HG03521 (cell line): ENCODE data around the gene PCBD2.
A peak's percentile ranks its signal among the peaks of the same experiment; 100 is the strongest.
"Not testable (repeated sequence)": the region's sequence is repeated elsewhere in the genome, so short reads cannot be mapped to it uniquely, and the experiment has no call there.

Experiments used
- ATAC-seq: cut with Tn5 transposase; IDR thresholded peaks from one replicate; pipeline ENCODE4 v1.9.1; 2021; ENCODE audit warnings: mild to moderate bottlenecking, moderate library complexity; ENCODE audit not compliant: unreplicated experiment

The PCBD2 gene

DNA sequence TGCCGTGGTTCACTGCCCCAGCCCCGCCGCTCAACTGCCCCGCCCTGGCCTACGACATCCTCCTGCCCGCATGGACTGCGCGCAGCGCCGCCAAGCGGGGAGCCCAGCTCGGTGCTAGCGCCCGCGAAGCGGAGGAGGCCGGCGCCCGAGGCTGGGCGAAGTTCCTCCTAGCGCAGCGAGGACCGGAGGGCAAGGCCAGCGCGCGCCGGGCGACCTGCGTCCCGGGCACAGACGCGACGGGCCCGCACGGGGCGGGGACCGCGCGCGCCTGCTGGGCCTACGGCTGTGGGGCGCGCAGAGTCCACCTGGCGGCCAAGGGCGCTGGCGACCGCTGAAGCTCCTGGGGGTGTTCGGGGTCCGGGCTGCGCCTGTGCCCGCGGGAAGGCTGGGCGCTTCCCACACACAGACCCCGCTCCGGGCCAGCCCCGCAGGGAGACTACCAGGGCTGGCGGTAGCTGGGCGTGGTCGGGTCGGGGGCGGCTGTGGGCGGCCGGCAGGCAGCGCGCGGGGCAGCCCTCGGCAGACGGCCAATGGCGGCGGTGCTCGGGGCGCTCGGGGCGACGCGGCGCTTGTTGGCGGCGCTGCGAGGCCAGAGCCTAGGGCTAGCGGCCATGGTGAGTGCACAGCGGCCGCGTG lies at the start of gene PCBD2:
Gene PCBD2, plus strand, starts transcription at position 522 of the 636 bp plus-strand sequence. Its CDS starts 9 bp downstream, at position 531.
- peak; percentile 73 for ATAC-seq

DNA sequence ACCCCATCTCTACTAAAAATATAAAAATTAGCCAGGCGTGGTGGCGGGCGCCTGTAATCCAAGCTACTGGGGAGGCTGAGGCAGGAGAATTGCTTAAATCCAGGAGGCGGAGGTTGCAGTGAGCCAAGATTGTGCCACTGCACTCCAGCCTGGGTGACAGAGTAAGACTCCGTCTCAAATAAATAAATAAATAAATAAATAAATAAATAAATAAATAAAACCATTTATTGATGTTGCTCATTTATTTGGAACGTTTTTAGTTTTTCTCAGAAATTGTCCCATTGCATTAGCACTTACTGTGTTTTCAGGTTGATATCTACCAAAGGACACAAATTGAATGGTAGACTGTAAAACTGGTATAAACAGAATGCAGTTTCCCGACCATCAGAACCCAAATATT lies 48.5 kb upstream of the PCBD2 start:
- ATAC-seq: not testable (repeated sequence)

DNA sequence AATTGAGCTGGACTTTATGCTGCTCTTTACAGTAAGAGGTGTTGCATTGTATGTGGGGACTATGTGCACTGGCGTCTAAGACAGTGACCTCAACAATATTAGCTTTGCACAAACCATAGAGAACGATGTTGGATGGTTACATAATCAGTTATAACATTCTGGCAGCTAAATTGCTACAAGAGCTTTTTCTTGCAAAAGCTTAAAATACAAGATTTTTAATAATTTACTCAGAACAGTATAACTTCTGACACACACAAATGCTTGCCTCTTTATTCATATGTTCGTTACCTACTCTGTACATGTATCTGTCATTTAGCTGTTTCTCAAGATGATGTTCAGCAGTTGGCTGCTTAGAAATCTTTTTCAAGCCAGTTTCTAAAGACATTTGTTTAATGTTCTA lies 47.5 kb upstream of the PCBD2 start:
- no peak for ATAC-seq

DNA sequence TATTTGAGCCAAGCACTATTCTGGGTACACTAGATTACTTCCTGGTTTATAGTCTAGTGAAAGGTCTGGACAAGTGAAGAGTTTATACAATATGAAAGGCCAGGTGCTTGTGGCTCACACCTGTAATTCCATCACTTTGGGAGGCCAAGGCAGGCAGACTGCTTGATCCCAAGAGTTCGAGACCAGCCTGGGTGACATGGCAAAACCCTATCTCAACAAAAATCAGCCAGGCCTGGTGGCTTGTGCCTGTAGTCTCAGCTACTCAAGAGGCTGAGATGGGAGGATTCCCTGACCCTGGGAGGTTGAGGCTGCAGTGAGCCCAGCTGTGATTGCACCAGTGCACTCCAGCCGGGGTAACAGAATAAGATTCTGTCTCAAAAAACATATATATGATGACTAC lies 40.2 kb upstream of the PCBD2 start:
- ATAC-seq: no peak

DNA sequence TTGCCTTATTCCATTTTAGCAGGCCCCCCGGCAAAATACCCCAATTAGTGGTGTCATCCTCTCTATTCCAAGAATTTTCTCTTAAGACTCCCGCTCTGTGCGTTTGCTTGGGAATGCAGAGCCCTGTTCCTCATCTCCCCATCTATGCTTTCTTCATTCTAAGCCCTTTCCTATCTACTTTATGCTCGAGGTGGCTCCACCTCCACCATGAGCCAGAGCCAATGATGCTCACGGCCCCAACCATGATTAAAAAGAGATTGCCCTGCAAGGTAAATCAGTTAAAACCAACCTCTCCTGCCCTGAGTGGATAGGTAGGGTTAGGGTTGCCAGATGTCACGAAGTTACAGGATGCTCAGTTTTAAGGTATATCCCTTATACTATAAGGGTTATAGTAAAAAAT lies 31.4 kb upstream of the PCBD2 start:
- no peak for ATAC-seq

DNA sequence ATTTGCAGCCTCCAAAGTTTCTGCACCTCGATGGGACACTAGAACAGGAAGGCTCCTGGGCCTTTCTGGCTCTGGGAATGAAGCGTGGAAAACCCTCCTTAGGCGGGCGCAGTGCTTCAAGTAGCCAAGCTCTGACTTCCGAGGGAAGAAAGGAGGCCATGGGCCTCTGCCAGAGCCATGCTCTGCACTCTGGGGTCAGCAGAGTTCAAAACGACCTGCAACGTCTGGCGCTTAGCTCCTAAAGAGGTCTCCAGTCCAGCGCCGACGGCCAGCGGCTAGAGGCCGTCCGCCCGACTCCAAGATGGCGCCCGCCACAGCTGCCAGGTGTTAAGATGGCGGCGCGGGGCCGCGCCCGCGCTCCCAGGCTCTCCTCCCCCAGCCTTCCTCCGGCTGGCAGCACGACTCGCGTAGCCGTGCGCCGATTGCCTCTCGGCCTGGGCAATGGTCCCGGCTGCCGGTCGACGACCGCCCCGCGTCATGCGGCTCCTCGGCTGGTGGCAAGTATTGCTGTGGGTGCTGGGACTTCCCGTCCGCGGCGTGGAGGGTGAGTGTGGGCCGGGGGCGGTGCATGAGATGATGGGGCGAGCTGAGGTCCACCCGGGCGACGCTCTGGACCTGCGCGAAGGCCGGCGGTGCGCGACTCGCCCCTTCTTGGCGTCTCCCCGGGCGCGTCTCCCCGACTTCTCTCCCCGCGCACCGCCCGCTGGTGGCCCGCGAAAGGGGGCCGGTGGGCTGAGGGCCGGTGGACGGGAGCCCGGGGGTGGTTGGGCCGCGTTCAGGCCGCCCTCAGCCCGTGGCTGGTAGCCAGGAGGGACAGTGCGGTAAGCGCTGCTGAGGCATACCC lies 30.7 kb upstream of the PCBD2 start, which contains the start of gene TXNDC15:
Gene TXNDC15, plus strand, starts transcription at position 385 of the 844 bp plus-strand sequence. Its CDS starts 57 bp downstream, at position 442.
- peak; percentile 87 for ATAC-seq

DNA sequence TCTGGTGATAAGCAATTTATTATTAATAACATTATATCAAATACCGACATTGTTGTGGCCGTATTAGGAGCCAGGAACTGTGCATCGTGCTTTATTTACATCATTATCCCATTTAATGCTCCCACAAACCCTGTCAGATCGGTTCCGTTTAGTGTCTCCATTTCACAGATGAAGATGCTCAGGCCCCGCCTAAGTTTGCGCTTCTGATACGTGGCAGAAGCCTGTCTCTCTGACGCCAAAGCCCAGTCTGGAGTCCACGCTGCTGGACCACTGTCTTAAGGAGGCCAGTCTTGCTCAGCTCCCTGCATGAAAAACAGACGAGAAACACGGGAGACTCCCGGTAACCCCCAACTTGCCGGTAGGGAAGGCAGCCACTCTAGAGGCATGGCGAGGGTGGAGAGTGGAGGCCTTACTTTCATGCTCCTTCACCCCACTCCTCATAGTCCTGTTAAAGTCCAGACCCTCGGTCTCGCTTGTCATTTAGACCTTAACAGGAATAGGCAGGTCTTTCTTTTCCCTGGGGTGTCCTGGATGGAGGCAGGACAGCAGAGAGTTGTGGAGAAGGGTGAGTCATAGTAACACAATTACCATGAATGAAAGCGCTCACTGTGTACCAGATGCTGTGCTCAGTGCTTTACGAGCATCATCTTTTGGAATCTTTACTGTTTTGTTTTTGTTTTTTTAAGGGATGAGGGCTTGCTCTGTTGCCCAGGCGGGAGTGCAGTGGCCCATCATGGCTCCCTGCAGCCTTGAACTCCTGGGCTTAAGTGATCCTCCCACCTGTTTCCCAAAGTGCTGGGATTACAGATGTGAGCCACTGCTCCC lies 29.9 kb upstream of the PCBD2 start:
- peak; percentile 14 for ATAC-seq

DNA sequence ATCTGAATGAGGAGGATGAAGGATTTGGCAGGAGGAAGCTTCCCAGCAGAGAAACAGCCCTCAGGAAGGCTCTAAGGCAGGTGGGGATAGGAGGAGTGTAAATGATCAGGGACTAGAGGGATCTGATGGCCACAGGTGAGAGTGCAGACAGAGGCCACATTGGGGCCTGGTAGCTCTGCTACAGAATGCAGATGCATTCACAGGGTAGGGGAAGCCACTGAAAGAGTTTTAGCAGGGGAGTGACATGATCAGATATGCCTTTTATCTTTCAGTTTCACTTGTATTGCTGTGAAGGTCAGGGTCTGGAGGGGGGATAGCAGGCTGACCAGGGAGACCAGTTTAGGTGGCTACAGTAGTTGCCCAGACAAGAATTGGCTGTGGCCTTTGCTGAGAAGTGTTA lies 27.8 kb upstream of the PCBD2 start:
- ATAC-seq: no peak

DNA sequence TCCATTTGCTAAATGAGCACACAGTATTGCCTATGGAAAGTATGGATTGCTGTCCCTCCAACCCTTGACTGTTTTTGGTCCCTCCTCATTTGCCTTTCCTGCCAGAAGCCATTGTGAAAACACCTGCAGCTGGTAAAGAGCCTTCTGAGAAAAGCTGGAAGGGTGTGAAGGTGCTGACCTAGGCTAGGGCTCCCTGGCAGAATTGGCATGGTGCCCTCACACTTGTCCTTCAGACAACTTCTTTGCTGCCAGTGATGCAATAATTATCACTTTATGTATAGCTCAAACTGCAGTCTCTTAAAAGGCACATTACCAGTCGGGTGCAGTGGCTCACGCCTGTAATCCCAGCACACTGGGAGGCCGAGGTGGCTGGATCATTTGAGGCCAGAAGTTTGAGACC lies 26.5 kb upstream of the PCBD2 start:
- ATAC-seq: no peak

DNA sequence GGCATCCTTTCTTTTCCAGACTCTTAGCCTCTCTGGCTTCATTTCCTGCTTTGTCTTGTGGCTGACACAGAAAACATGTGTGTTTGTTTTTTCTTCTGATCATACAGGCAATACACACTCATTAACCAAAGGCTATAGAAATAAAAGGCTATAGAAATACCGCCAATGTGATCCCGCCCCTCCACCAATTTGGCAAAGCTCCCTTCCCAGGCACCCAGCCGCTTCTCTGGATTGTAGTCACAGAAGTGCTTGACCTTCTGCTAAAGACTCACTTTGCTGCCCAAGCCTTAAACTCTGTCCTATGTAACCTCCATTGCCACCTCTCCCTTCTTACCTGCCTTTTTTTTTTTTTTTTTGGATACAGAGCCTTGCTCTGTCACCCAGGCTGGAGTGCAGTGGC lies 25.5 kb upstream of the PCBD2 start:
- no peak for ATAC-seq

DNA sequence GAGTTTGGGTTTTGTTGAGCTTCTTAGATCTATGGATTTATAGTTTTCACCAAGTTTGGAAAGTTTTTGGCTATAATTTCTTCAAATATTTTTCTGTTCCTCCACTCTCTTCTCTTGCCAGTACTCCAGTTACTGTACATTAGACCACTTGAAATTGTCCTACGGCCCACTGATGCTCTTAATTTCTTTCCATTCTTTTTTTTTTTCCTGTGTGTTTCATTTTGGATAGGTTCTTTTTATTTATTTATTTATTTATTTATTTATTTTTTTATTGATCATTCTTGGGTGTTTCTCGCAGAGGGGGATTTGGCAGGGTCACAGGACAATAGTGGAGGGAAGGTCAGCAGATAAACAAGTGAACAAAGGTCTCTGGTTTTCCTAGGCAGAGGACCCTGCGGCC lies 24.0 kb upstream of the PCBD2 start:
- ATAC-seq: not testable (repeated sequence)

DNA sequence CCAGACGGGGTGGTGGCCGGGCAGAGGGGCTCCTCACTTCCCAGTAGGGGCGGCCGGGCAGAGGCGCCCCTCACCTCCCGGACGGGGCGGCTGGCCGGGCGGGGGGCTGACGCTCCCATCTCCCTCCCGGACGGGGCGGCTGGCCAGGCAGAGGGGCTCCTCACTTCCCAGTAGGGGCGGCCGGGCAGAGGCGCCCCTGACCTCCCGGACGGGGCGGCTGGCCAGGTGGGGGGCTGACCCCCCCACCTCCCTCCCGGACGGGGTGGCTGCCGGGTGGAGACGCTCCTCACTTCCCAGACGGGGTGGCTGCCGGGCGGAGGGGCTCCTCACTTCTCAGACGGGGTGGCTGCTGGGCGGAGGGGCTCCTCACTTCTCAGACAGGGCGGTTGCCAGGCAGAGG lies 23.2 kb upstream of the PCBD2 start:
- not testable (repeated sequence) for ATAC-seq

DNA sequence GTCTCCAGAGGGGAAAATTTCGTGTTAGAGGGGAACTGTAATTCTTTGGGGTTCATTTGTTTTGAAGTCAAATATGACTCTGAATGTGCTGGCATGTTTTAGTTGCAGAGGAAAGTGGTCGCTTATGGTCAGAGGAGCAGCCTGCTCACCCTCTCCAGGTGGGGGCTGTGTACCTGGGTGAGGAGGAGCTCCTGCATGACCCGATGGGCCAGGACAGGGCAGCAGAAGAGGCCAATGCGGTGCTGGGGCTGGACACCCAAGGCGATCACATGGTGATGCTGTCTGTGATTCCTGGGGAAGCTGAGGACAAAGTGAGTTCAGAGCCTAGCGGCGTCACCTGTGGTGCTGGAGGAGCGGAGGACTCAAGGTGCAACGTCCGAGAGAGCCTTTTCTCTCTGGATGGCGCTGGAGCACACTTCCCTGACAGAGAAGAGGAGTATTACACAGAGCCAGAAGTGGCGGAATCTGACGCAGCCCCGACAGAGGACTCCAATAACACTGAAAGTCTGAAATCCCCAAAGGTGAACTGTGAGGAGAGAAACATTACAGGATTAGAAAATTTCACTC lies 17.3 kb upstream of the PCBD2 start:
- no peak for ATAC-seq

DNA sequence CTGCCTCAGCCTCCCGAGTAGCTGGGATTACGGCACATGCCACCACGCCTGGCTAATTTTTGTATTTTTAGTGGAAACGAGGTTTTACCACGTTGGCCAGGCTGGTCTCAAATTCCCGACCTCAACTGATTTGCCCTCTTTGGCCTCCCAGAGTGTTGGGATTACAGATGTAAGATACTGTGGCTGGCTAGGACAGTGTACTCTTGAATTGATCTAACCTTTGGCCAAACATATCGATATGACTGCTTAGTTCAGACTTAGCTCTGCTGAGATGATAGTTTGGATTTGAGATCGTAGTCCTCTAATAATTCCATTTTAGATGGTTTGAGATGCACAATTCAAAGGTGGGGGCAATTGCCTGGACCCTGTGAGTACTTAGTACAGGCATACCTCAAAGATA lies 15.6 kb upstream of the PCBD2 start:
- no peak for ATAC-seq

DNA sequence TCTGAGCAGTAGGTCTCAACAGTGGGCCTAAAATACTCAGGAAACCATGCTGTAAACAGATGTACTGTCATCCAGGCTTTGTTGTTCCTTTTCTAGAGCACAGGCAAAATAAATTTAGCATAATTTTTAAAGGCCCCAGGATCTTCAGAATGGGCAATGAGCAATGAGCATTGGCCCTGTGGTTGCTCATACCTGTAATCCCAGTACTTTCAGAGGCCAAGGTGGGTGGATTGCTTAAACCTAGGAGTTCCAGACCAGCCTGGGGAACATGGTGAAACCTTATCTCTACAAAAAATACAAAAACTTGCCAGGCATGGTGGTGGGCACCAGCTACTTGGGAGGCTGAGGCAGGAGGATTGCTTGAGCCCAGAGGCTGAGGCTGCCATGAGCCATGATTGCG lies 13.5 kb upstream of the PCBD2 start:
- ATAC-seq: no peak

DNA sequence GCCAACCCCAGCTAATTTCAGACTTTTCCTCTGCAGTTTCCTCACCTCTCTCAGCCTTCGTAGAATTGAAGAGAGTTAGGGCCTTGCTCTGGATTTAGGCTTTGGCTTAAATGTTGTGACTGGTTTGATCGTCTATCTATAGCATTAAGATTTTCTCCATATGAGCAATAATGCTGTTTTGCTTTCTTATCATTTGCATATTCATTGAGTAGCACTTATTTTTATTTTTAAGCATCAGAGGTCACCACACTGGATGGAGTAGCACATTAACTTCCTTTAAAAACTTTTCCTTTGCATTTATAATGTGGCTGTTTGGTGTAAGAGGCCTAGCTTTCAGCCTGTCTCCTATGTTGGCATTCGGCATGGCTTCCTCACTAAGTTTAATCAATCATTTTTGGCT lies 12.6 kb upstream of the PCBD2 start:
- no peak for ATAC-seq

DNA sequence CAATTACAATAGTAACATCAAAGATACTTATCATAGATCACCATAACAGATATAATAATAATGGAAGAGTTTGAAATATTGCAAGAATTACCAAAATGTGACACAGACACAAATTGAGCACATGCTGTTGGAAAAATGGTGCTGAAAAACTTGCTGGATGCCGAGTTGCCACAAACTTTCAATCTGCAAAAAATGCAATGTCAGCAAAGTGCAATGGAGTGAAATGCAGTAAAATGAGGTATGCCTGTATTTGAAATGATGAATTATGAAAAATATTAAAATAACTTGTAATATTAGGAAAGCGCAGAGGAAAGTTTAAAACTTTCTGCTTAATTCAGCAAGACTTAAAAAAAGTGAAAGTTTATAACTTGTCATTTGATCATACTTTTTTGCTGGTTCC lies 12.0 kb upstream of the PCBD2 start:
- no peak for ATAC-seq

DNA sequence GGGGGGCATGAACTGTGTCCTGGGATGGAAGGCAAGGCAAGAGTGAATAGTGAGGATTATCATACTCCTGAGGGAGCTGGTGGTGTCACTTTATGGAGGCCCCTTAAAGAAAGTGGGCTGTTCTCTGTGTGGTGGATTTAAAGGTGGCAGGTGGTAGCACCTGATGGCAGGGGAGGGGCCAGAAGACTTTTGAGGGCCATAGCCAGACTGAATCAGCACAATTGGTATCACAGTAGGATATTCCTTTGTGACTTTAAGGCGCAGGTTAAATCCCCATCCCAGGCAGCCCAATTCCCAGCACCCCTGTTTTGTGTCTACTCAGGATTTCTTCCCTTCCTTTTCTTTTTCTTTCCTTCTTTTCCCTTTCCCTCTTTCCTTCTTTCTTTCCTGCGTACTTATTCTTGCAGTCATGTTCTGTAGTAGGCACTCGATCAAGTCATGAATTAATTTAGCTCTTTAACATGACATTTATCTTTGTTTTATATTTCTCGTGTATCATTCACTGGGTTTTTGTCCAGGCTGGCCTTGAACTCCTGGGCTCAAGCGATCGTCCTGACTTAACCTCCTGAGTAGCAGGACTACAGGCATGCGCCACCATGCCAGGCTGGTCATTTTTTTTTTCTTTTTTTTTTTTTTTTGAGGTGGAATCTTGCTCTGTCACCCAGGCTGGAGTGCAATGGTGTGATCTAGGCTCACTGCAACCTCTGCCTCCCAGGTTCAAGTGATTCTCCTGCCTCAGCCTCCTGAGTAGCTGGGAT lies 11.0 kb upstream of the PCBD2 start:
- ATAC-seq: no peak

DNA sequence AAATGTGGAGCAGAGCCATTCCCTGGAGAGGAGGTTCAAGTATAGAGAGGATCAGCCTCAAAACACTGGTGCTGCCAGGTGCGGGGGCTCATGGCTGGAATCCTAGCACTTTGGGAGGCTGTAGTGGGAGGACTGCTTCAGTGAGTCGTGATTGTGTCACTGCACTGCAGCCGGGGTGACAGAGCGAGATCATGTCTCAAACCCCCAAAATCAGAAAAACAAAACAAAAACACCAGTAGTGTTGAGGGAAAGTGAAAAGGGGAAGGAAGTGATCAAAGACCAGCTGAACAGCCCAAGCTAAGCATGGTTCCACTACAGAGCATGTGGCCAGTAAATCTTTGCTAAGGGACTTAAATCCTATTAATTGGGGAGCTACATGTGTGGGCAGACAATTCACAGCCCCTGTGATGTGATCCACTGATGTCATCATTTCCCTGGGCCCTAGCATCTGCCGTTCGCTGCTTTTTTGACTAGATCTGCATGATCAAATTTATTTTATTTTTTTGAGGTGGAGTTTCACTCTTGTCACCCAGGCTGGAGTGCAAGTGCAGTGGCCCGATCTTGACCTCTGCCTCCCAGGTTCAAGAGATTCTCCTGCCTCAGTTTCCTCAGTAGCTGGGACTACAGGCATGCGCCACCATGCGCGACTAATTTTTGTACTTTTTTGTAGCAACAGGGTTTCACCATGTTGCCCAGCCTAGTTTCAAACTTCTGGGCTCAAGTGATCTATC lies 2.7 kb upstream of the PCBD2 start:
- peak; percentile 20 for ATAC-seq
